Measurements from ENCODE around the gene TGM1. TPM values are rescaled to one million over a fixed set of nuclear protein-coding genes. Genes with fewer than 3 reads are reported as not detected.

Gene TGM1
- total and polyA plus RNA-seq, 7 donors: 0.33 to 2.7 (median 0.89) TPM; not detected in 1

GRCh38 chr14:24277606-24278321, 14.8 kb upstream of the TGM1 start:
- H3K9me3 ChIP-seq: no peaks in the 10 kb centered on the region
- DNase-seq: no peak
- H3K36me3 ChIP-seq: no peaks in the 10 kb centered on the region
- H3K4me1 ChIP-seq: no peaks in the 10 kb centered on the region
- H3K27ac ChIP-seq: peak overlapping the region in 2 of 4 donors; percentile 7 to 25
- WGBS, 2 donors: 71 to 89% methylated on average over 11 of the region's 11 CpGs
- H3K27me3 ChIP-seq: no peaks in the 10 kb centered on the region
- intact Hi-C loops (cut with DNase I): no loop called here
- H3K4me3 ChIP-seq: no peak overlapping the region
- TF ChIP-seq CTCF (IDR thresholded peaks at IDR 0.05) (no peak), POLR2AphosphoS5 (IDR thresholded peaks at IDR 0.05) (no peak), POLR2A (IDR thresholded peaks at IDR 0.05) (no peak), EP300 (IDR thresholded peaks at IDR 0.05) (no peak)

- TF ChIP-seq POLR2AphosphoS5 (IDR thresholded peaks at IDR 0.05) (no peak), CTCF (IDR thresholded peaks at IDR 0.05) (no peak), POLR2A (IDR thresholded peaks at IDR 0.05) (no peak), EP300 (IDR thresholded peaks at IDR 0.05) (no peak)
- H3K4me3 ChIP-seq: no peak overlapping the region
- H3K36me3 ChIP-seq: no peaks in the 10 kb centered on the region
- peaks cover 0 to 2% (median under 1%) of the 10 kb centered on the region in 4 donors for H3K4me1 ChIP-seq
- H3K9me3 ChIP-seq: no peaks in the 10 kb centered on the region
- H3K27ac ChIP-seq: peak overlapping the region in 2 of 4 donors; percentile 7 to 25
- WGBS, 2 donors: 92 to 93% methylated on average over 6 of the region's 6 CpGs
- no peaks in the 10 kb centered on the region for H3K27me3 ChIP-seq
- DNase-seq: no peak
- intact Hi-C loops (cut with DNase I): no loop called here
Measured at GRCh38 chr14:24277071-24277470, 14.1 kb upstream of the TGM1 start.

- H3K27me3 ChIP-seq: no peaks in the 10 kb centered on the region
- TF ChIP-seq POLR2A (IDR thresholded peaks at IDR 0.05): no peak
- TF ChIP-seq EP300 (IDR thresholded peaks at IDR 0.05): no peak
- no peak for TF ChIP-seq CTCF (IDR thresholded peaks at IDR 0.05)
- no peak for TF ChIP-seq POLR2AphosphoS5 (IDR thresholded peaks at IDR 0.05)
- intact Hi-C loops (cut with DNase I): no loop called here
- H3K36me3 ChIP-seq: peaks cover 0 to 3% (median 0%) of the 10 kb centered on the region in 4 donors
- 60 to 84% methylated on average over 3 of the region's 3 CpGs for WGBS, 2 donors
- H3K27ac ChIP-seq: no peak overlapping the region
- no peak overlapping the region for H3K4me3 ChIP-seq
- DNase-seq: no peak
- H3K4me1 ChIP-seq: peaks cover 0 to 10% (median 7%) of the 10 kb centered on the region in 4 donors
- H3K9me3 ChIP-seq: no peaks in the 10 kb centered on the region
Measured at GRCh38 chr14:24274101-24274543, 11.1 kb upstream of the TGM1 start.

- DNase-seq: no peak
- Histone ChIP-seq H3K4me3 (no peak overlapping the region), H3K27ac (no peak overlapping the region), H3K27me3 (no peaks in the 10 kb centered on the region), H3K36me3 (peaks cover 0 to 8% (median 0%) of the 10 kb centered on the region in 4 donors), H3K9me3 (no peaks in the 10 kb centered on the region), H3K4me1 (peaks cover 0 to 10% (median 7%) of the 10 kb centered on the region in 4 donors)
- intact Hi-C loops (cut with DNase I): no loop called here
- TF ChIP-seq POLR2A (IDR thresholded peaks at IDR 0.05) (no peak), EP300 (IDR thresholded peaks at IDR 0.05) (no peak)
- WGBS, 2 donors: 82 to 94% methylated on average over 3 of the region's 3 CpGs
Measured at GRCh38 chr14:24273422-24273998, 10.5 kb upstream of the TGM1 start.

GRCh38 chr14:24272467-24272866, 9.5 kb upstream of the TGM1 start:
- Histone ChIP-seq H3K27me3 (no peaks in the 10 kb centered on the region), H3K27ac (no peak overlapping the region), H3K36me3 (peaks cover 0 to 19% (median 0%) of the 10 kb centered on the region in 4 donors), H3K4me1 (peaks cover 0 to 10% (median 7%) of the 10 kb centered on the region in 4 donors), H3K9me3 (no peaks in the 10 kb centered on the region), H3K4me3 (no peak overlapping the region)
- intact Hi-C loops (cut with DNase I): no loop called here
- no peak for TF ChIP-seq POLR2A (IDR thresholded peaks at IDR 0.05)
- TF ChIP-seq POLR2AphosphoS5 (IDR thresholded peaks at IDR 0.05): no peak
- no peak for TF ChIP-seq CTCF (IDR thresholded peaks at IDR 0.05)
- no peak for TF ChIP-seq EP300 (IDR thresholded peaks at IDR 0.05)
- whole genome bisulfite sequencing, 2 donors: 92% methylated on average over 2 of the region's 2 CpGs
- DNase-seq: no peak

Measured in sigmoid colon (tissue), 7 donors.